ENCODE results near the gene TNF. TPM values are rescaled to one million over a fixed set of nuclear protein-coding genes. Genes with fewer than 3 reads are reported as not detected.

Gene TNF
- total RNA-seq, 2 donors from 2014 or later: 0.23 TPM; not detected in 1

DNA sequence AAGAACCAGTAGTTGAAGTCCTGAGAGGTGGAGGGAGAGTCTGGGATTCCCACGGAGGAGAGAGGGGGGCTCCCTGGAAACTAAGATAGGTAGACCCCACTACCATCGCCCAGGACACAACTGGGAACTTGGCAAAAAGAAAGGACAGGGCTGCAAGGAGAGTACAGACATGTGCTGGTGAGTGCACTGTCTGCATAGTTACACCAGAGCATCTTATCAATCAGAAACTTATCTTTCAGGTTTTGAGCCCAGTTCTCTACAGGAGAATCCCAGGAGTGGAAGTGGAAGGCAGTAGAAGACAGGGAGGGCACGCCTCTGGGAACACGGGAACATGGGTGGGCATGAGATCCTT, 15.8 kb upstream of the TNF start:
- Histone ChIP-seq H3K4me3 (no peak overlapping the region), H3K36me3 (peaks cover 5 to 9% of the 10 kb centered on the region in 2 donors), H3K27me3 (replicated peaks; ENCODE audit: insufficient read depth) (no peaks in the 10 kb centered on the region), H3K4me1 (replicated peaks) (no peaks in the 10 kb centered on the region), H3K27ac (no peak overlapping the region), H3K9me3 (no peaks in the 10 kb centered on the region)
- no peak for DNase-seq (ENCODE audit: low spot score)
- WGBS: 68% methylated on average over 4 of the region's 4 CpGs
- intact Hi-C loops (cut with DNase I): no loop called here
- TF ChIP-seq POLR2AphosphoS5 (IDR thresholded peaks at IDR 0.05): no peak
- TF ChIP-seq, protein P1, sequence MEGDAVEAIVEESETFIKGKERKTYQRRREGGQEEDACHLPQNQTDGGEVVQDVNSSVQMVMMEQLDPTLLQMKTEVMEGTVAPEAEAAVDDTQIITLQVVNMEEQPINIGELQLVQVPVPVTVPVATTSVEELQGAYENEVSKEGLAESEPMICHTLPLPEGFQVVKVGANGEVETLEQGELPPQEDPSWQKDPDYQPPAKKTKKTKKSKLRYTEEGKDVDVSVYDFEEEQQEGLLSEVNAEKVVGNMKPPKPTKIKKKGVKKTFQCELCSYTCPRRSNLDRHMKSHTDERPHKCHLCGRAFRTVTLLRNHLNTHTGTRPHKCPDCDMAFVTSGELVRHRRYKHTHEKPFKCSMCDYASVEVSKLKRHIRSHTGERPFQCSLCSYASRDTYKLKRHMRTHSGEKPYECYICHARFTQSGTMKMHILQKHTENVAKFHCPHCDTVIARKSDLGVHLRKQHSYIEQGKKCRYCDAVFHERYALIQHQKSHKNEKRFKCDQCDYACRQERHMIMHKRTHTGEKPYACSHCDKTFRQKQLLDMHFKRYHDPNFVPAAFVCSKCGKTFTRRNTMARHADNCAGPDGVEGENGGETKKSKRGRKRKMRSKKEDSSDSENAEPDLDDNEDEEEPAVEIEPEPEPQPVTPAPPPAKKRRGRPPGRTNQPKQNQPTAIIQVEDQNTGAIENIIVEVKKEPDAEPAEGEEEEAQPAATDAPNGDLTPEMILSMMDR (IDR thresholded peaks at IDR 0.05): no peak

DNA sequence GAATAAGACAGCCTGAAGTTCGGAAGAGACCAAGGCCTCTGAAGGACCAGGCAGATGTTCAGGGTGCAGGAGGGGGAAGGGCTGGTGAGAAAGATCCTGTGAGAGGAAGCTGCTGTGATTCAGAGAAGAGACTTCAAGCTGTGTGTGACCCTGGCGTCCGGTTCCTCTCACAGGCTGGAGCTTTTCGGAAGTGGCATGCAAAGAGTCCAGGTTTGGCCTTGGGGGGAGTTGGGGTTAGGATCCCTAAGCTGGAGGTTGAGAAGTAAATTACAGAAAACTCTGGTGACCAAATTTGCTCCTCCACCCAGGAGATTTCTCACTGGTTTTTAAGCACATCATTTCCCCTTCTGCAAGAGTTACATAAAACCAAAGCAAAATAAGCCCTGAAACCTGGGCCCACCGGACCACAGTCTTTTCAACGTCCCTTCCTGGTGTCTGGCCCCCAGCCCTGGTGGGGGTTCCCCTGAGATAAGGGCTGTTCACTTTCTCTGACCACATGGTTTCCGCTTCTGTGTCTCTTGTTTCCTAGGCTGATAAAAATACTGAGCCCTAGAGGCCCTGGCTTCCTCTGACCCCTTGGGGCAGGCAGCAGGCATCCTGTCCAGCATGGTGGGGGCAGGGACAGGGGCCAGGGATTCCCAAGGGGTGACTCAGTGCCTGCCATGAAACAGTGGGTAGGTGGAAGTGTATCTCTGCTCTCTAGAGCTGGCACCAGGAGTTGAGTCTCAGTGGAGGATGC, 15.2 kb upstream of the TNF start:
- Histone ChIP-seq H3K36me3 (peaks cover 5 to 9% of the 10 kb centered on the region in 2 donors), H3K4me1 (replicated peaks) (no peaks in the 10 kb centered on the region), H3K9me3 (no peaks in the 10 kb centered on the region), H3K27me3 (replicated peaks; ENCODE audit: insufficient read depth) (no peaks in the 10 kb centered on the region), H3K27ac (no peak overlapping the region), H3K4me3 (no peak overlapping the region)
- DNase-seq (ENCODE audit: low spot score): no peak
- intact Hi-C loops (cut with DNase I): no loop called here
- no peak for TF ChIP-seq POLR2AphosphoS5 (IDR thresholded peaks at IDR 0.05)
- TF ChIP-seq, protein P1 (IDR thresholded peaks at IDR 0.05): no peak
- no peak for TF ChIP-seq POLR2A (IDR thresholded peaks at IDR 0.05)
- WGBS: 75% methylated on average over 7 of the region's 7 CpGs

DNA sequence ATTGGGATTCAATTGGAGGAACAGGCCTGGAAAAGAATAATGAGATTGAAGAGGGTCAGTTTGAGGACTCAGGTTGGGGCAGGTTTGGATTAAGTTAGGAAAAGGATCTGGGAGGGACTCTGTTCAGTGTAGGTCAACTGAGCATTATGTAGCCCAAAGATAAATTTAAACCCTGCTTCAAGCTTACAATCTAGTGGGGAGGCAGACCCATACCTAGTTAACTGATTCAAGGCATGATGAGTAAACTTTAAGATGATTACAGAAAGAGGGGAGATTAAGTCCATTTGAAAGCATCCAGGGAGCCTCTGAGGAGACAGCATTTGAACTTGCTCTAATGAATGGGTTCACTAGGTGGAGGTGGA, 14.7 kb upstream of the TNF start:
- no peaks in the 10 kb centered on the region for H3K9me3 ChIP-seq
- DNase-seq (ENCODE audit: low spot score): no peak
- TF ChIP-seq POLR2A (IDR thresholded peaks at IDR 0.05) (no peak), POLR2AphosphoS5 (IDR thresholded peaks at IDR 0.05) (no peak)
- TF ChIP-seq, protein P1 (IDR thresholded peaks at IDR 0.05): no peak
- H3K4me1 ChIP-seq (replicated peaks): no peaks in the 10 kb centered on the region
- H3K4me3 ChIP-seq: no peak overlapping the region
- intact Hi-C loops (cut with DNase I): no loop called here
- peaks cover 5 to 9% of the 10 kb centered on the region in 2 donors for H3K36me3 ChIP-seq
- H3K27ac ChIP-seq: no peak overlapping the region
- H3K27me3 ChIP-seq (replicated peaks; ENCODE audit: insufficient read depth): no peaks in the 10 kb centered on the region

DNA sequence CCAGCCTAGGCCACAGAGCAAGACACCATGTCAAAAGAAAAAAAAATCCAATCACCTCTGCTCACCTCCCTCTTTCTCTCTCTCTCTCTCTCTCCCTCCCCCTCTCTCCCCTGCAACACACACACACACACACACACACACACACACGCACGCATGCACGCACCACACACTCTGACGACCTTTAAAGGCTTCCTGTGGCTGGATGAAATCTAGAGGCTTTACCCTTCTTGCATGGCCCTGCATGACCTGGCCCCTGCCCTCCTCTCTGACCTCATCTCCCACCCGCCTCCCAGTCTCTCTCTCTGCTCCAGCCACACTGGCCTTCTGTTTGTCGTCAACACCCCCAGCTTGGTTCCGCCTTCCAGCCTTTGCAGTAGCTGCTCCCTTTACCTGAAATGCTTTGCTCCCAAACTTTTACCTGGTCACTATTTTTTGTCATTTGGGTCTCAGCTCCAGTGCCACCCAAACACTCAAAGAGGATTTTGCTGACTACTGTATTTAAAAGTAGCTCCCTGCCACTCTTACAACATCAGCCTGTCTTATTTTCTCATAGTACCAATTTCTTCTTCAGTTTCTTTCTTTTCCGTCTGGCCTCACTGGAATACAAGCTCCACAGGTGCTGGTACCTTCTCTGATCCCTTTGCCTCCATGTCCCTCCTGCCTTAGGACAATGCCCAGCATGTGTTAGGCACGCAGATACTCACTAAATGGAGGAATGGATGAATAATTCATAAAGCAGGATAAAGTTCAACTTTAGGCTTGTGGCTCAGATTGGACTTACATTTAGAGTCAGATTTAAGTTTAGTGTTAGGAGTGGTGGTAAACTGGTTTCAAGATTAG, 7.6 kb upstream of the TNF start:
- TF ChIP-seq POLR2A (IDR thresholded peaks at IDR 0.05) (no peak), POLR2AphosphoS5 (IDR thresholded peaks at IDR 0.05) (no peak)
- TF ChIP-seq, protein P1 (IDR thresholded peaks at IDR 0.05): no peak
- Histone ChIP-seq H3K36me3 (no peaks in the 10 kb centered on the region), H3K9me3 (no peaks in the 10 kb centered on the region), H3K4me3 (no peak overlapping the region), H3K27ac (no peak overlapping the region), H3K27me3 (replicated peaks; ENCODE audit: insufficient read depth) (no peaks in the 10 kb centered on the region), H3K4me1 (replicated peaks) (no peaks in the 10 kb centered on the region)
- DNase-seq (ENCODE audit: low spot score): no peak
- WGBS: 46% methylated on average over 9 of the region's 9 CpGs
- intact Hi-C loops (cut with DNase I): no loop called here

Data from prostate gland (tissue), 2 donors.